ENCODE results near the gene C1QC.

The C1QC gene

DNA sequence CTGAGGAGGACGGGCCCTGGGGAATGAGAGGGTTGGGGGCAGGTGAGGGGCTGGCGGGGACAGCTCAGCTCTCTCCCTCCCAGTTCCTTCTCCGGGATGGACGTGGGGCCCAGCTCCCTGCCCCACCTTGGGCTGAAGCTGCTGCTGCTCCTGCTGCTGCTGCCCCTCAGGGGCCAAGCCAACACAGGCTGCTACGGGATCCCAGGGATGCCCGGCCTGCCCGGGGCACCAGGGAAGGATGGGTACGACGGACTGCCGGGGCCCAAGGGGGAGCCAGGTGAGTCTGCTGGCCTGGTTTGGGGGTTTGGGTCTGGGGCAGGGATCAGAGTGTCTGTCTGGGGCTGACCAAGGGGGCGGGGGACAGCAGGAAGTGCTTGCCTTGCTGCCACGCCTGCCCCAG, 495 bp downstream of the C1QC start:
- Histone ChIP-seq H3K4me3 (ENCODE audit: low read length in 2 of 2) (peak overlapping the region; percentile 17 to 31), H3K9ac (ENCODE audit: low read depth in 1 of 2, low read length in 2 of 2) (peak overlapping the region in 1 of 2 donors; percentile 34), H3K4me1 (ENCODE audit: control insufficient read depth in 2 of 2, insufficient read depth in 2 of 2, low read length in 2 of 2) (no peaks in the 10 kb centered on the region)

DNA sequence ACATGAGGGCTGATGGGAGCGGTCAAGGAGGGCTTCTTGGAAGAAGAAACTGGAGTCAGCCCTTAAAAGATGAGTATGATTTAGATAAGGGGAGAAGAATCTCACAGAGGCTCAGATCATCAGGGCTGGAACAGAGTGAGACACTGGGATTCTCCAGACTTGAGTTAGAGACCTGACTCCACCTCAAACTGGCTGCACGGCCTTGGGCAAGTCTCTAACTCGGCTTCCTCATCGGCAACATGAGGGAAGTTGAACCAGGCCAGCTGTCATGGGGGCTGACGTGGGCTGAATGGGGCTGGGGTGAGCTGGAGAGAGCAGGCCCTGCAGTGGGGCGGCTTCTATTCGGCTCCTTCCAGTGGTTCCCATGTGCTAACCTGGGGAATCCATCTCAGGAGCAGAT, 2.5 kb downstream of the C1QC start:
- Histone ChIP-seq H3K4me3 (ENCODE audit: low read length in 2 of 2) (no peak overlapping the region), H3K27ac (ENCODE audit: low read depth in 2 of 2, low read length in 2 of 2) (peak overlapping the region; percentile 3 to 11), H3K9me3 (ENCODE audit: control insufficient read depth in 2 of 2, low read length in 2 of 2) (no peaks in the 10 kb centered on the region), H3K27me3 (ENCODE audit: control insufficient read depth in 2 of 2, insufficient read depth in 2 of 2, low read length in 2 of 2) (peaks cover 0 to 2% of the 10 kb centered on the region in 2 donors), H3K4me1 (ENCODE audit: control insufficient read depth in 2 of 2, insufficient read depth in 2 of 2, low read length in 2 of 2) (no peaks in the 10 kb centered on the region), H3K9ac (ENCODE audit: low read depth in 1 of 2, low read length in 2 of 2) (no peak overlapping the region), H3K36me3 (ENCODE audit: control insufficient read depth in 2 of 2, insufficient read depth in 2 of 2, low read length in 2 of 2) (no peaks in the 10 kb centered on the region)

More for the DNA sequence above, 495 bp downstream of the C1QC start:
- Histone ChIP-seq H3K9me3 (ENCODE audit: control insufficient read depth in 2 of 2, low read length in 2 of 2) (no peaks in the 10 kb centered on the region), H3K27me3 (ENCODE audit: control insufficient read depth in 2 of 2, insufficient read depth in 2 of 2, low read length in 2 of 2) (peaks cover 0 to 2% of the 10 kb centered on the region in 2 donors), H3K27ac (ENCODE audit: low read depth in 2 of 2, low read length in 2 of 2) (peak overlapping the region; percentile 61 to 63), H3K36me3 (ENCODE audit: control insufficient read depth in 2 of 2, insufficient read depth in 2 of 2, low read length in 2 of 2) (no peaks in the 10 kb centered on the region)

GRCh38 chr1:22646384-22646783, 3.0 kb downstream of the C1QC start:
- H3K9me3 ChIP-seq (ENCODE audit: control insufficient read depth in 2 of 2, low read length in 2 of 2) = no peaks in the 10 kb centered on the region
- H3K9ac ChIP-seq (ENCODE audit: low read depth in 1 of 2, low read length in 2 of 2) = no peak overlapping the region
- H3K4me1 ChIP-seq (ENCODE audit: control insufficient read depth in 2 of 2, insufficient read depth in 2 of 2, low read length in 2 of 2) = no peaks in the 10 kb centered on the region
- no peak overlapping the region for H3K27ac ChIP-seq (ENCODE audit: low read depth in 2 of 2, low read length in 2 of 2)
- H3K27me3 ChIP-seq (ENCODE audit: control insufficient read depth in 2 of 2, insufficient read depth in 2 of 2, low read length in 2 of 2) = peaks cover 0 to under 1% of the 10 kb centered on the region in 2 donors
- H3K36me3 ChIP-seq (ENCODE audit: control insufficient read depth in 2 of 2, insufficient read depth in 2 of 2, low read length in 2 of 2) = no peaks in the 10 kb centered on the region
- H3K4me3 ChIP-seq (ENCODE audit: low read length in 2 of 2) = no peak overlapping the region

GRCh38 chr1:22650089-22650693, 6.8 kb downstream of the C1QC start:
- Histone ChIP-seq H3K27ac (ENCODE audit: low read depth in 2 of 2, low read length in 2 of 2) (no peak overlapping the region), H3K9ac (ENCODE audit: low read depth in 1 of 2, low read length in 2 of 2) (no peak overlapping the region), H3K36me3 (ENCODE audit: control insufficient read depth in 2 of 2, insufficient read depth in 2 of 2, low read length in 2 of 2) (no peaks in the 10 kb centered on the region), H3K9me3 (ENCODE audit: control insufficient read depth in 2 of 2, low read length in 2 of 2) (no peaks in the 10 kb centered on the region), H3K4me1 (ENCODE audit: control insufficient read depth in 2 of 2, insufficient read depth in 2 of 2, low read length in 2 of 2) (no peaks in the 10 kb centered on the region), H3K4me3 (ENCODE audit: low read length in 2 of 2) (no peak overlapping the region), H3K27me3 (ENCODE audit: control insufficient read depth in 2 of 2, insufficient read depth in 2 of 2, low read length in 2 of 2) (peaks cover 0 to 7% of the 10 kb centered on the region in 2 donors)

DNA sequence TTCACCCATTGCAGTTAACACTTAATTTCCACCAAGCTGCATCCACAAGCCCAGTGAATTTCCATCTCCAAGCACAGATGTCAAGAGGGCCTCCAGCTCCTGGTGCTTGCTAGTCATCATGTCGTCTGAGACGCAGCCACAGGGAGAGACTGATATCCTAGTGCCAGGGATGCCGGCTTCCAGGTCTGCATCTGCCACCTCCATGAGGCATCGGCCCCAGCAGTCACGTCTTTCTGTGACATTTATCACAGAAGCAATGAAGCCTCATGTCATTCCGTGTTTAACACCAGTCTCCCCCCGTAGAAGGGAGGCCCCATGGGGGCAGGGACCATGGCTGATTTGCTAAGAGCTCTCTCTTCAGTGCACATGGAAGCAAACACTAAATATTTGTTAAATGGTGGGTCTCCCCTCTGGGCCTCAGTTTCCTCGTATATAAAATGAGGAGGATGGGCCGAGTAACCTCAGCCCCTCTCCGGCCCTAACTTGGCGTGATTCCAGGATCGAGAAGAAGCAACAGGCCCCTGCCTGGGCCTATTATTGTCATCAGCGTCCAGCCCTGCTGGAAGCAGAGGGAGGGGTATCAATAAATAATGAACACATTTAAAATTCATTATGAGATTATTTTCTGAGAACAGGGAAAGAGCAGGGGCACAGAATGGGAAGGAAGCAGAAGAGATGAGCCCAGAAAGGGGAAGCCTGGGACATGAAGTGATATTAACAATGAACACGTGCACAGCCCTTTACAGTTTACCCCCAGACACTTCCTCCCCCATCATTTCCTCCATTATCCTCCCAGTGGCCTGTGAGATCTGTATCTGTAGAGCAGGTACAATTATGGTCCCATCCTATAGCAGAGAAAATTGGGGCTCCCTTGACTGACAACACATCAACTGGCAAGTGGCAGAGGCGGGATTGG, 8.8 kb downstream of the C1QC start:
- no peak overlapping the region for H3K9ac ChIP-seq (ENCODE audit: low read depth in 1 of 2, low read length in 2 of 2)
- H3K27me3 ChIP-seq (ENCODE audit: control insufficient read depth in 2 of 2, insufficient read depth in 2 of 2, low read length in 2 of 2) = peaks cover 3 to 7% of the 10 kb centered on the region in 2 donors
- no peak overlapping the region for H3K27ac ChIP-seq (ENCODE audit: low read depth in 2 of 2, low read length in 2 of 2)

GRCh38 chr1:22652881-22653316, 9.5 kb downstream of the C1QC start, which contains the start of gene C1QB:
TSS of gene C1QB (plus strand) at chr1:22653236. CDS start at chr1:22659463, 6,227 bp downstream.
- no peaks in the 10 kb centered on the region for H3K9me3 ChIP-seq (ENCODE audit: control insufficient read depth in 2 of 2, low read length in 2 of 2)
- H3K9ac ChIP-seq (ENCODE audit: low read depth in 1 of 2, low read length in 2 of 2) = peak within 1 kb of the TSS in 1 of 2 donors; percentile 33
- H3K4me3 ChIP-seq (ENCODE audit: low read length in 2 of 2) = peak within 1 kb of the TSS; percentile 22 to 37
- peaks cover 3 to 7% of the 10 kb centered on the region in 2 donors for H3K27me3 ChIP-seq (ENCODE audit: control insufficient read depth in 2 of 2, insufficient read depth in 2 of 2, low read length in 2 of 2)
- H3K36me3 ChIP-seq (ENCODE audit: control insufficient read depth in 2 of 2, insufficient read depth in 2 of 2, low read length in 2 of 2) = no peaks in the 10 kb centered on the region
- no peaks in the 10 kb centered on the region for H3K4me1 ChIP-seq (ENCODE audit: control insufficient read depth in 2 of 2, insufficient read depth in 2 of 2, low read length in 2 of 2)
- peak within 1 kb of the TSS; percentile 26 to 61 for H3K27ac ChIP-seq (ENCODE audit: low read depth in 2 of 2, low read length in 2 of 2)

More for the DNA sequence above, 8.8 kb downstream of the C1QC start:
- Histone ChIP-seq H3K36me3 (ENCODE audit: control insufficient read depth in 2 of 2, insufficient read depth in 2 of 2, low read length in 2 of 2) (no peaks in the 10 kb centered on the region), H3K4me3 (ENCODE audit: low read length in 2 of 2) (no peak overlapping the region), H3K9me3 (ENCODE audit: control insufficient read depth in 2 of 2, low read length in 2 of 2) (no peaks in the 10 kb centered on the region), H3K4me1 (ENCODE audit: control insufficient read depth in 2 of 2, insufficient read depth in 2 of 2, low read length in 2 of 2) (no peaks in the 10 kb centered on the region)

DNA sequence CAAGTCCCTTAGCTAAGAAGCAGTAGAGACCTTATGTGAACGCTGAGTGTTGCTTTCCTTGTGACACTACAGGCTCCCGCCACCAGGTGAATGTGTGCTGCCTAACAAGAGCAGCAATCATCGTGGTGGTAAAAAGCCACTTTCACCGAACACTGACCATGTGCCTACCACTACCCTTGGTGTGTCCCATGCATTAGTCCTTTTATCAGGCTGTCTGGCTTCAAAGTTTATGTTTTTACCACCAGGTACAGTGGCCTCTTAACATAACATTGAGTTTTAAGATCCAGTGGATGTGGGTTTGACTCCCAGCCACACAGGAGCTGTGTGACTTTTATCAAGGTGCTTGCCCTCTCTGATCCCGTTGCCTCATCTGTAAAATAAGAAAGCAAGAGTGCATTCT, 11.3 kb downstream of the C1QC start:
- Histone ChIP-seq H3K27ac (ENCODE audit: low read depth in 2 of 2, low read length in 2 of 2) (no peak overlapping the region), H3K4me1 (ENCODE audit: control insufficient read depth in 2 of 2, insufficient read depth in 2 of 2, low read length in 2 of 2) (no peaks in the 10 kb centered on the region), H3K36me3 (ENCODE audit: control insufficient read depth in 2 of 2, insufficient read depth in 2 of 2, low read length in 2 of 2) (no peaks in the 10 kb centered on the region), H3K9ac (ENCODE audit: low read depth in 1 of 2, low read length in 2 of 2) (no peak overlapping the region), H3K27me3 (ENCODE audit: control insufficient read depth in 2 of 2, insufficient read depth in 2 of 2, low read length in 2 of 2) (peaks cover 3 to 7% of the 10 kb centered on the region in 2 donors), H3K4me3 (ENCODE audit: low read length in 2 of 2) (peak overlapping the region in 1 of 2 donors; percentile 32), H3K9me3 (ENCODE audit: control insufficient read depth in 2 of 2, low read length in 2 of 2) (no peaks in the 10 kb centered on the region)

- H3K4me1 ChIP-seq (ENCODE audit: control insufficient read depth in 2 of 2, insufficient read depth in 2 of 2, low read length in 2 of 2) = no peaks in the 10 kb centered on the region
- H3K27me3 ChIP-seq (ENCODE audit: control insufficient read depth in 2 of 2, insufficient read depth in 2 of 2, low read length in 2 of 2) = peaks cover 3 to 5% of the 10 kb centered on the region in 2 donors
- H3K9ac ChIP-seq (ENCODE audit: low read depth in 1 of 2, low read length in 2 of 2) = no peak overlapping the region
- no peak overlapping the region for H3K27ac ChIP-seq (ENCODE audit: low read depth in 2 of 2, low read length in 2 of 2)
- H3K4me3 ChIP-seq (ENCODE audit: low read length in 2 of 2) = no peak overlapping the region
- no peaks in the 10 kb centered on the region for H3K36me3 ChIP-seq (ENCODE audit: control insufficient read depth in 2 of 2, insufficient read depth in 2 of 2, low read length in 2 of 2)
- H3K9me3 ChIP-seq (ENCODE audit: control insufficient read depth in 2 of 2, low read length in 2 of 2) = no peaks in the 10 kb centered on the region
Observed at GRCh38 chr1:22658385-22659163, 15.1 kb downstream of the C1QC start.

GRCh38 chr1:22660716-22661241, 17.3 kb downstream of the C1QC start:
- peaks cover 0 to 3% of the 10 kb centered on the region in 2 donors for H3K27me3 ChIP-seq (ENCODE audit: control insufficient read depth in 2 of 2, insufficient read depth in 2 of 2, low read length in 2 of 2)
- H3K9me3 ChIP-seq (ENCODE audit: control insufficient read depth in 2 of 2, low read length in 2 of 2) = no peaks in the 10 kb centered on the region
- H3K9ac ChIP-seq (ENCODE audit: low read depth in 1 of 2, low read length in 2 of 2) = no peak overlapping the region
- H3K4me1 ChIP-seq (ENCODE audit: control insufficient read depth in 2 of 2, insufficient read depth in 2 of 2, low read length in 2 of 2) = no peaks in the 10 kb centered on the region
- no peak overlapping the region for H3K4me3 ChIP-seq (ENCODE audit: low read length in 2 of 2)
- H3K27ac ChIP-seq (ENCODE audit: low read depth in 2 of 2, low read length in 2 of 2) = no peak overlapping the region
- H3K36me3 ChIP-seq (ENCODE audit: control insufficient read depth in 2 of 2, insufficient read depth in 2 of 2, low read length in 2 of 2) = no peaks in the 10 kb centered on the region
